HTERT RPE-1 (cell line): ENCODE data around the gene ZNF827.
"Not testable (repeated sequence)": the region's sequence is repeated elsewhere in the genome, so short reads cannot be mapped to it uniquely, and the experiment has no call there.

Source experiments
- in situ Hi-C: fragments of 300-500 bp; cut with MboI; formaldehyde crosslinking; loops from 4 replicates; pipeline ENCODE4 v1.14.3; 2020; ENCODE audit warnings: low sequenced_read_pairs

Gene ZNF827

DNA sequence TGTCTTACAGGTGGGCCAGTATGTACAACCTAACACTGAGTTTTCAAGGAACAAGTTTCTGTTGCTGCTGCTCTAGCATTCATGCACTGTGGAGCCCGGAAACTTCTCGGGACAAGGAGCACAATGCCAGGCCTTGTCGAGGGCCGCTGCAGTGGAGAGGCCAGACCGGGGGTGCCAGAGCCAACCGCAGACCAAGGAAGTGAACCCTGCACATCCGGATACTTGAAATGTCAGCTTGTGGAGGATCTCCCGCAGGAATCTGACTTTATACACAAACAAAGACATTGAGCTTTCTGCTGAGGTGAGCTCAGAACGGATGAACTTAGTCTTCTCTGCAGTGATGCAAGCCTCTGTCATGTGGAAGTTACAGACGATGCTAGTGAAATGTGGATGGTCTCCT, 99.5 kb downstream of the ZNF827 start:
- in situ Hi-C loops = no loop called here

GRCh38 chr4:145832384-145832783, 106.2 kb downstream of the ZNF827 start:
- in situ Hi-C loops = not testable (repeated sequence)

GRCh38 chr4:145830699-145831098, 107.9 kb downstream of the ZNF827 start:
- in situ Hi-C loops = no loop called here

- in situ Hi-C loops = no loop called here
Observed at GRCh38 chr4:145829629-145830395, 108.8 kb downstream of the ZNF827 start.

- in situ Hi-C loops = no loop called here
Observed at GRCh38 chr4:145828802-145829485, 109.7 kb downstream of the ZNF827 start.

DNA sequence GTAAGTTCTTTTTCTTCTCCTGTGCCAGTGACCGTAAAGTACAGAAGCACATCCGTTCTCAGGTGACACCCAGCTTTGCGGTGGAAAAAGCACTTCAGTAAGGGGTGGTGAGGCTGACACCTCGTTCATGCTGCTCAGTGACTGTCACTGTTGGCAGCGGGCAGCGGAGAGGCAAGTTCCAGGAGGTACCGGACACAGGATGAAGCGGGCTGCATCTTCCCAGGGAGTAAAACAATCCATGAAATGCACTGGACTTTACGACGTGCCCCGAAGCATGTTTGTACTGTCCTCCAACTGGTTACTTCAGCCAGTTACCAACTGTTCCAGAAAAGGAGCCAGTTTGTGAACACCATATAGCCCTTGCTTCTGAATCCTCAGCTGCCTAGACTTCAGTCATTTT, 110.7 kb downstream of the ZNF827 start:
- in situ Hi-C loops = no loop called here

GRCh38 chr4:145825255-145825654, 113.4 kb downstream of the ZNF827 start:
- in situ Hi-C loops = no loop called here

- in situ Hi-C loops = no loop called here
Observed at GRCh38 chr4:145824463-145824862, 114.2 kb downstream of the ZNF827 start.

DNA sequence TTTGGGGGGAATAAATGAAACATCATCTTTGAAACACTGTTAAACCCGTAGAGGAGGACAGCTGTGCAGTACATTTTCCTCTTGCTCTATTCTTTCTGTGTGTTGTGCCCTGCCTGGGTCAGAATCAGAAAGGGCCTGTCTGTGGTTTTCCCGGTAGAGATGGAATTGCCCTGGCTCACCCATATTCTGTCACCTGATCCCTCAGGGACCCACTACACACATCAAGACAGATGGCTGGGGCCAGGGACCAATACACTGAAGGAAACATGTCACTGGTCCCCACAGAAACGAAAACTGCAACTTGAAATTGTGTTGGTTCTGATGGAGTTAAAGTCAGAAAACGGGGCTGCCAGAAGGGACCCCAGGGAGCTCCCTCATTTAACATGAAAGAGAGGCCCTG, 114.9 kb downstream of the ZNF827 start:
- in situ Hi-C loops = no loop called here

DNA sequence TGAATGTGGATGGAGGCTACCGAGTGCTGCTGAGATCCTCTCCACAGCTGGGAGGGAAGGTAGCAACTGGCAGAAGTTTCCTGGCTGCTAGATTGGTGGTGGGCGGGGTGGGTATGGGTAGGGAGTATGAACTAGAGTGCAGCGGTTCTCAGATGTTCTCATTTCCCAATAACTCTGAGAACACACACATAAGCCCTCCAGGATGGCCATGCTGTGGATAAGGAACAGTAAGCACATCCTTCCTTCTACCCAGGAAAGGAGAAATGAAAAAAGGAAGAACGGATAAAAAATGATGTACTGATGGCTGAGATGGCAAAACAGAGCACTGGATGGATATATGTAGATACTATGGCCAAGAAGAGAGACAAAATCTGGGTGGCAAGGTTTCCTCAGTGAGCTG, 116.0 kb downstream of the ZNF827 start:
- in situ Hi-C loops = no loop called here

GRCh38 chr4:145822181-145822580, 116.4 kb downstream of the ZNF827 start:
- in situ Hi-C loops = no loop called here

DNA sequence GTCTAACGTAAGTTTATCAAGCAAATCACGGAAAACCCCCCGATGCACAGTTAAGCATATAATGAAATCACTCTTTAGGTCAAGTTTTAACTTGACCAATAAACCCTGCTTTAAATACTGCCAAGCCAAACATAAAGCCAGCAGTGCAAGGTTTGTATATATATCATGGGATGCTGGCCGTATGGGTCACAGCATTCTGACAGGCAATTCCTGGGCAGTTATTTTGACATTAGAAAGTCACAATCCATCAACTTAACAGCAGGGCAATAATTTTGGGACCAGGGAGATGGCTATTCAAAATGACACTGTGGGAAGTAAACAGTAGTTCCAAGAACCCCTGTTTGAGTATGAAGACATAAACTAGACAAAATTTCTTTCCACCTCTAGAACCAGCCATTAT, 116.9 kb downstream of the ZNF827 start:
- in situ Hi-C loops = no loop called here

DNA sequence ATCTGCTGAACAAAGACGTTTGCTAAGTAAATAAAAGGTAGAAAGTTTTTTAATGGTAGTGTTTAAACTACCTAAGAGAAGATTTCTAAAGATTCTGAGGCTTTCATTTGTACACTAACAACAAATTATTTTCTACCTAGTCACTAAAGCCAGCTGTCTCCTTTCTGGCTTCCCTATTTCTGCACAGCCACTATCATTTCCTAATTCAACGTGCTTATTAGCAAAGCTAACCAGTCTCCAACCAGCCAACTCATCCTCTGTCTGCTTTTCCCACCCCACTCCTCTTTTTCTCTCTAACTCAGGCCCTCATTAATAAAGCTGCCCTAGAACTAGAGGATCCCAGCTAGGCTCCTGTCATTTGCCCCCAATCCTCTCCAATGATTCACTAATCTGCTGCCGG, 118.2 kb downstream of the ZNF827 start:
- in situ Hi-C loops = no loop called here

DNA sequence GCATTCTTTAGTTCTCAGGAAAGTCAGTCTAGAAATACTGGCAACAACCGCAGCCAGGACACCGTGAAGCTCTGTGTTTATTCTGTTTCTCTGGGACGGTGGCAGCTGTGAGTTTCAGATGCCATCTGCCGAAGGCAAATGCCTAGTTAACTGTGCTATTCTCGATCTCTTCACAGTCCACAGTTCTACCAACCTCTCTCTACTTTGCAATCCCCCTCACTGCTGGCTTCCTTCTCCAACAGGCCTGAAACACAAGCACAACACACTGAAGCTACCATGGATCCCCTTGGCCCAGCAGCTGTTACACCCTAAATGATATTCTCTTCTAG, 118.8 kb downstream of the ZNF827 start:
- in situ Hi-C loops = no loop called here

- in situ Hi-C loops = no loop called here
Observed at GRCh38 chr4:145819101-145819852, 119.3 kb downstream of the ZNF827 start.

DNA sequence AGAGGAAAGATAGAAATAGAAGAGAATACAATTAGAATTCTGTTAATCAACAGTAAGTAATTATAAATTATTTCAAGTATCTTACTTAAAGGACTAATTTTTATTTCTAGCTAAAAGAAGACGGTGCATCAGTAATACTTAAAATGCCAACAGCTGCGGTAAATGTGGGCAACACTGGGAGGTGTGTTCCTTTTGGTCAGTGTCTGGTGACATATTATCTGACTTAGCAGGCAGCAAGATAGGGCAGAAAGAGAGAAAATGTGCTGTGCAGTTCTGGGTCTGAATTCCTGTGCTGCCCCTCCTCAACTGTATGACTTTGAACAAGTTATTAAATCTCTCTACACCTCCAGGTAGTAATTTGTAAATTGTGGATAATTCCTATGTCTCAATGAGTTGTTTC, 120.6 kb downstream of the ZNF827 start:
- in situ Hi-C loops = no loop called here

DNA sequence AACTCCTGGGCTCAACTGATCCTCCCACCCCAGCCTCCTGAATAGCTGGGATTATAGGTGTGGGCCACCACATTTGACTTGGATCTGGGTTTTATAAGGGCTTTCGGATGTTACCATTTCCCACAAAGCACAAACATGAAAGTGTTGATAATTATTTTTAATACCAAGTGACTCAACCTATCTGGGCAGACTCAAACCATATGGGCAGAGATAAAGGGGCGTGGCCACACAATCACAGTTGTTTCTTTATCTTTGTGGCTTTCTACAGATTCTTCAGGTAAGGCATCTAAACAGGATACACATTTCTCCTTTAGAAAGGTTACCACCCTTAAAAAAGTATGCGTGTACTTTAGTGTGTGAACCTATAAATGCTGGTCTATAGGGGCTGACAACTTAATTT, 122.5 kb downstream of the ZNF827 start:
- in situ Hi-C loops = no loop called here

GRCh38 chr4:145815626-145816025, 123.0 kb downstream of the ZNF827 start:
- in situ Hi-C loops = no loop called here

GRCh38 chr4:145815027-145815612, 123.5 kb downstream of the ZNF827 start:
- in situ Hi-C loops = no loop called here

GRCh38 chr4:145814246-145814645, 124.4 kb downstream of the ZNF827 start:
- in situ Hi-C loops = no loop called here

- in situ Hi-C loops = no loop called here
Observed at GRCh38 chr4:145812919-145813318, 125.7 kb downstream of the ZNF827 start.
